Smooth muscle cell (in vitro differentiated cells): Measurements from ENCODE around the gene RBM17. TPM values are rescaled to one million over a fixed set of nuclear protein-coding genes. Genes with fewer than 3 reads are reported as not detected.

Experiments
- DNase-seq: peaks from one replicate; lab custom pipeline; 2025; ENCODE audit not compliant: unreplicated experiment; lab: John Stamatoyannopoulos, UW
- H2AFZ ChIP-seq: fragments of 200-600 bp; sonication (generic); 2 replicates; pipeline ENCODE4 v1.6.0; 2016; ENCODE audit warnings: antibody characterized with exemption, low read depth, mild to moderate bottlenecking
- H3F3A ChIP-seq: fragments of 200-600 bp; sonication (generic); 2 replicates; pipeline ENCODE4 v1.6.0; 2017; ENCODE audit warnings: antibody characterized with exemption, low read depth
- H3K27ac ChIP-seq: fragments of 200-600 bp; sonication (generic); 2 replicates; pipeline ENCODE4 v1.5.1; 2016; ENCODE audit warnings: low read depth, mild to moderate bottlenecking
- H3K27me3 ChIP-seq: fragments of 200-600 bp; sonication (generic); 2 replicates; pipeline ENCODE4 v1.6.1; 2016; ENCODE audit warnings: low read depth, mild to moderate bottlenecking
- H3K36me3 ChIP-seq: fragments of 200-600 bp; sonication (generic); 2 replicates; pipeline ENCODE4 v1.5.1; 2016; ENCODE audit warnings: low read depth
- H3K4me1 ChIP-seq: fragments of 200-600 bp; sonication (generic); 2 replicates; pipeline ENCODE4 v1.5.1; 2016; ENCODE audit warnings: low read depth
- H3K4me2 ChIP-seq: fragments of 200-600 bp; sonication (generic); 2 replicates; pipeline ENCODE4 v1.6.0; 2016; ENCODE audit warnings: mild to moderate bottlenecking
- H3K4me3 ChIP-seq: fragments of 200-600 bp; sonication (generic); 2 replicates; pipeline ENCODE4 v1.5.1; 2016; ENCODE audit warnings: mild to moderate bottlenecking
- H3K79me2 ChIP-seq: fragments of 200-600 bp; sonication (generic); 2 replicates; pipeline ENCODE4 v1.6.0; 2016; ENCODE audit warnings: low read depth, mild to moderate bottlenecking
- H3K9ac ChIP-seq: fragments of 200-600 bp; sonication (generic); 2 replicates; pipeline ENCODE4 v1.6.0; 2016; ENCODE audit warnings: low read depth
- H3K9me3 ChIP-seq: fragments of 200-600 bp; sonication (generic); replicated peaks from 2 replicates; pipeline ENCODE4 v1.5.1; 2016; ENCODE audit warnings: low read depth
- H4K20me1 ChIP-seq: fragments of 200-600 bp; sonication (generic); 2 replicates; pipeline ENCODE4 v1.6.0; 2016; ENCODE audit warnings: low read depth
- WGBS: methylation state at CpG from one replicate; pipeline ENCODE4 v1.1.7; 2016; ENCODE audit warnings: low lambda C conversion rate; 5-methylcytosine and 5-hydroxymethylcytosine counted together
- polyA plus RNA-seq: library from polyadenylated mRNA; unstranded; fragments of >200 nt; fragmentation: Nextera tagmentation; extraction: Ambion mirVana; gene quantifications from 2 replicates; pipeline ENCODE4 v1.2.1, GENCODE V29; 2016
- total RNA-seq: library from RNA; depleted of rRNA; stranded (reverse); fragments of >200 nt; gene quantifications from 2 replicates; pipeline ENCODE4 v1.2.3, GENCODE V29; 2014
- TF ChIP-seq, protein P1 (sequence below): fragments of 200-600 bp; sonication (generic); IDR thresholded peaks from 2 replicates; pipeline ENCODE4 v1.5.1; 2017; ENCODE audit warnings: borderline replicate concordance, mild to moderate bottlenecking, antibody characterized with exemption; ENCODE audit not compliant: insufficient read depth, poor library complexity, severe bottlenecking

The RBM17 gene
- total and polyA plus RNA-seq, 2 experiments from 2014 or later: 20.0 to 68.3 TPM

DNA sequence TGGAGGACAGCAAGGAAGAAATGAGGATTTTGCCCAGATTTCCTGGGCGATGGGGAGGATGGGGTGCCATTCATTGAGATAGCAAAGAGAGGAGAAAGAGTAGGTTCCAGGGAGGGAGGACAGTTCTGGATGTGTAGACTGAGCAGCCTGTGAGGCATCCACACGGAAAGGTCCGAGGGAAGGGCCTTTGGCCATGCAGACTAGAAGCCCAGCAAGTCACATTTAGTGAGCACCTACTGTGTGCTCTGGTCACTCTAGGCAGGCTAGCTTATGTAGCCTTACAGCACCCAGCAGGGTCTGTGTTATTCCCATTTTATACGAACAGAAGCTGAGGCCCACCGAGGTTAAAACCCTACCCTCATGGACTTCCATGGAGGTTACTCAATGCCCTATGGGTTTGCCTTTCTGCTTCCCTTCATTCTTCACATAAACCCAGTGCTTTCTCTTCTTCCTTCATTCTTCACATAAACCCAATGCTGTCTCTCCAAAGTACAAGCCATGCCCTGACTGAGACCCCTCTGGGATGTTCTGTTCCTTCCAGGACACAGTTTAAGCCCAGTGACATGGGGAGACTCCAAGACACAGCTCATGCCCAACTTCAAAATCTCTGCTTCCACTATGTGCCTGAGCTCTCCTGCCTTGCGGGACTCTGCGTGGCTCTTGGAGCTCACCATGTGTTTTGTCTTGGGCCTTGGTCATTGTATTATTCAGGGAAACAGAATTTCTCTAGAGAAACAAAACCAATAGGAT lies 40.4 kb upstream of the RBM17 start:
- no peak overlapping the region for H3K27ac ChIP-seq
- WGBS: 94% methylated on average over 7 of the region's 7 CpGs
- H3K9ac ChIP-seq: no peak overlapping the region
- H3K79me2 ChIP-seq: no peaks in the 10 kb centered on the region
- H3F3A ChIP-seq: no peaks in the 10 kb centered on the region
- TF ChIP-seq, protein P1, sequence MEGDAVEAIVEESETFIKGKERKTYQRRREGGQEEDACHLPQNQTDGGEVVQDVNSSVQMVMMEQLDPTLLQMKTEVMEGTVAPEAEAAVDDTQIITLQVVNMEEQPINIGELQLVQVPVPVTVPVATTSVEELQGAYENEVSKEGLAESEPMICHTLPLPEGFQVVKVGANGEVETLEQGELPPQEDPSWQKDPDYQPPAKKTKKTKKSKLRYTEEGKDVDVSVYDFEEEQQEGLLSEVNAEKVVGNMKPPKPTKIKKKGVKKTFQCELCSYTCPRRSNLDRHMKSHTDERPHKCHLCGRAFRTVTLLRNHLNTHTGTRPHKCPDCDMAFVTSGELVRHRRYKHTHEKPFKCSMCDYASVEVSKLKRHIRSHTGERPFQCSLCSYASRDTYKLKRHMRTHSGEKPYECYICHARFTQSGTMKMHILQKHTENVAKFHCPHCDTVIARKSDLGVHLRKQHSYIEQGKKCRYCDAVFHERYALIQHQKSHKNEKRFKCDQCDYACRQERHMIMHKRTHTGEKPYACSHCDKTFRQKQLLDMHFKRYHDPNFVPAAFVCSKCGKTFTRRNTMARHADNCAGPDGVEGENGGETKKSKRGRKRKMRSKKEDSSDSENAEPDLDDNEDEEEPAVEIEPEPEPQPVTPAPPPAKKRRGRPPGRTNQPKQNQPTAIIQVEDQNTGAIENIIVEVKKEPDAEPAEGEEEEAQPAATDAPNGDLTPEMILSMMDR: no peak
- no peak overlapping the region for H3K4me3 ChIP-seq
- H4K20me1 ChIP-seq: no peaks in the 10 kb centered on the region
- no peaks in the 10 kb centered on the region for H3K9me3 ChIP-seq
- no peaks in the 10 kb centered on the region for H3K4me1 ChIP-seq
- H3K36me3 ChIP-seq: no peaks in the 10 kb centered on the region
- DNase-seq: no peak
- H3K27me3 ChIP-seq: peaks cover 23% of the 10 kb centered on the region
- H3K4me2 ChIP-seq: no peak overlapping the region
- H2AFZ ChIP-seq: no peak overlapping the region

DNA sequence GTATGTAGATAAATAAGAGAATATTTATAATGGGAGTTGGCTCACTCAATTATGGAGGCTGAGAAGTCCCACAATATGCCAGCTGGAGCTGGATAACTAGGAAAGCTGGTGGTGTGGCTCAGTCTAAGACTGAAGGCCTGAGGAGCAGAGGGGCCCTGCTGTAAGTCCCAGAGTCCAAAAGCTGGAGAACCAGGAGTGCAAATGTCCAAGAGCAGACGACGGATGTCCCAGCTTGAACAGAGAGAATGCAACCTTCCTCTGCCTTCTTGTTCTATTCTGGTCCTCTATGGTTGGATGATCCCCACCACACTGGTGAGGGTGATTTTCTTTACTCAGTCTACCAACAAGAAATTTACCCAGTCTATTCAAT lies 39.8 kb upstream of the RBM17 start:
- Histone ChIP-seq H3K36me3 (no peaks in the 10 kb centered on the region), H3K9ac (no peak overlapping the region), H4K20me1 (no peaks in the 10 kb centered on the region), H3F3A (no peaks in the 10 kb centered on the region), H3K79me2 (no peaks in the 10 kb centered on the region), H3K4me3 (no peak overlapping the region), H3K27ac (no peak overlapping the region), H3K9me3 (no peaks in the 10 kb centered on the region), H2AFZ (no peak overlapping the region), H3K4me2 (no peak overlapping the region), H3K27me3 (peaks cover 23% of the 10 kb centered on the region), H3K4me1 (no peaks in the 10 kb centered on the region)
- DNase-seq: no peak
- TF ChIP-seq, protein P1: no peak
- WGBS: 80% methylated on average over 2 of the region's 2 CpGs

DNA sequence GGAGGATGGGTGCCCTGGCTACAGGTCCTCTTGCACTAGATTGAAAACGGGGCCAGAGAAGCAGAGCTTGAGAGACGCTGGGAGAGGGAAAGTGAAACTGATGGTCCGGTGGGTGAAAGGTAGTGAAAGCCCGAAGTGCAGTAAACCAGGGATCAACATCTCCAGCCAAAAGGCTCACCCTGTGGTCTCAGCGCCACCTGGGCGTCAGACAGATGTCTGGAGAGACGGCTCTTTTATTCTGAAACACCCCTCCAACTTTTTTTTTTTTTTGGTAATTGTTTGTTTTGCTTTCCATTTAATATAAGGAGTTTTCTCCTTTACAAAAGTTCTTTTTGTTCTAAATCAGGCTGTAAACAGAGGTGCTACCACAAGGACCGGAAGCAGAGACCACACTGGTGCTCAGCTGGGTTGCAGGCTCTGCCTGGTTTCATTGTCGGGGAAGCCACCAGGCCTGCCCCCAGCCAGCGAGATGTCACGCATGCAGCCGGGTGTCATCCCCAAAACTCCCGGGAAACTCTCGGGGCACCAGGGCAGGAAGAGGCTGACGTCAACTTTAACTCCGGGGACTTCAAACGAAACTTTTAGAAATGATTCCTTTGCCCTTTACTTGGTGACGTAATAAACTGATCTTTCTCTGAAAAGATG lies 37.9 kb upstream of the RBM17 start:
- no peaks in the 10 kb centered on the region for H3F3A ChIP-seq
- H3K79me2 ChIP-seq: no peaks in the 10 kb centered on the region
- no peaks in the 10 kb centered on the region for H4K20me1 ChIP-seq
- peaks cover 20% of the 10 kb centered on the region for H3K27me3 ChIP-seq
- H3K4me1 ChIP-seq: no peaks in the 10 kb centered on the region
- no peak overlapping the region for H3K4me2 ChIP-seq
- TF ChIP-seq, protein P1: no peak
- no peak overlapping the region for H3K27ac ChIP-seq
- no peak overlapping the region for H3K9ac ChIP-seq
- H2AFZ ChIP-seq: no peak overlapping the region
- no peaks in the 10 kb centered on the region for H3K9me3 ChIP-seq
- no peak overlapping the region for H3K4me3 ChIP-seq
- no peaks in the 10 kb centered on the region for H3K36me3 ChIP-seq
- WGBS: 78% methylated on average over 18 of the region's 18 CpGs
- no peak for DNase-seq
